ENCODE measurements around the gene OR7D4.

OR7D4 gene

GRCh38 chr19:9219489-9219888, at the start of gene OR7D4:
Gene OR7D4, minus strand, starts transcription at chr19:9219589. Its CDS starts 4,752 bp downstream, at chr19:9214837.
- Histone ChIP-seq H3K36me3 (ENCODE audit: control insufficient read depth in 2 of 2, insufficient read depth in 1 of 2, low read length in 2 of 2) (no peaks in the 10 kb centered on the region), H3K27ac (ENCODE audit: extremely low read depth, low read depth, low read length) (no peak within 1 kb of the TSS), H3K4me3 (ENCODE audit: low read depth, low read length) (no peak within 1 kb of the TSS), H3K9me3 (ENCODE audit: control insufficient read depth, insufficient read depth, low read depth, low read length) (no peaks in the 10 kb centered on the region), H3K4me1 (ENCODE audit: control insufficient read depth, insufficient read depth, low read length) (no peaks in the 10 kb centered on the region)
- TF ChIP-seq ZNF202 (tag by site-specific recombination; IDR thresholded peaks at IDR 0.05; ENCODE audit: borderline replicate concordance) = no peak
- TF ChIP-seq ZNF610 (tag by site-specific recombination; IDR thresholded peaks at IDR 0.05; ENCODE audit: borderline replicate concordance) = no peak
- no peak for TF ChIP-seq YY2 (tag by site-specific recombination; IDR thresholded peaks at IDR 0.05)
- CTCF ChIA-PET = no interaction called here
- POLR2A ChIA-PET = no interaction called here

DNA sequence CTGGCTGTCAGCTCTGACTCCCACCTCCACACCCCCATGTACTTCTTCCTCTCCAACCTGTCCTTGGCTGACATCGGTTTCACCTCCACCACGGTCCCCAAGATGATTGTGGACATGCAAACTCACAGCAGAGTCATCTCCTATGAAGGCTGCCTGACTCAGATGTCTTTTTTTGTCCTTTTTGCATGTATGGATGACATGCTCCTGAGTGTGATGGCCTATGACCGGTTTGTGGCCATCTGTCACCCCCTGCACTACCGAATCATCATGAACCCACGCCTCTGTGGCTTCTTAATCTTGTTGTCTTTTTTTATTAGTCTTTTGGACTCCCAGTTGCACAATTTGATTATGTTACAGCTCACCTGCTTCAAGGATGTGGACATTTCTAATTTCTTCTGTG, 31.8 kb upstream of the OR7D4 start:
- Histone ChIP-seq H3K4me1 (ENCODE audit: control insufficient read depth, insufficient read depth, low read length) (no peaks in the 10 kb centered on the region), H3K9me3 (ENCODE audit: control insufficient read depth, insufficient read depth, low read depth, low read length) (no peaks in the 10 kb centered on the region), H3K36me3 (ENCODE audit: control insufficient read depth in 2 of 2, insufficient read depth in 1 of 2, low read length in 2 of 2) (no peaks in the 10 kb centered on the region), H3K4me3 (ENCODE audit: low read depth, low read length) (no peak overlapping the region), H3K27ac (ENCODE audit: extremely low read depth, low read depth, low read length) (no peak overlapping the region)
- ChIA-PET CTCF (no interaction called here), POLR2A (no interaction called here)
- TF ChIP-seq ZBTB44 (tag by site-specific recombination; IDR thresholded peaks at IDR 0.05) (no peak), PBX3 (CRISPR knock-in tag; IDR thresholded peaks at IDR 0.05) (no peak), ZSCAN4 (tag by site-specific recombination; IDR thresholded peaks at IDR 0.05) (no peak), SCRT1 (tag by site-specific recombination; IDR thresholded peaks at IDR 0.05; ENCODE audit: borderline replicate concordance) (no peak), ZNF449 (tag by site-specific recombination; IDR thresholded peaks at IDR 0.05) (no peak), ZNF214 (tag by site-specific recombination; IDR thresholded peaks at IDR 0.05; ENCODE audit: borderline replicate concordance) (no peak), KLF10 (tag by site-specific recombination; IDR thresholded peaks at IDR 0.05) (no peak), FEZF1 (tag by site-specific recombination; IDR thresholded peaks at IDR 0.05) (no peak), GLI4 (tag by site-specific recombination; IDR thresholded peaks at IDR 0.05) (no peak), ZNF792 (tag by site-specific recombination; IDR thresholded peaks at IDR 0.05) (no peak), ZNF324 (tag by site-specific recombination; IDR thresholded peaks at IDR 0.05) (no peak), CTCF (tag by site-specific recombination; IDR thresholded peaks at IDR 0.05) (no peak), ZFP41 (tag by site-specific recombination; IDR thresholded peaks at IDR 0.05; ENCODE audit: borderline replicate concordance) (no peak)
- TF ChIP-seq, protein P1, sequence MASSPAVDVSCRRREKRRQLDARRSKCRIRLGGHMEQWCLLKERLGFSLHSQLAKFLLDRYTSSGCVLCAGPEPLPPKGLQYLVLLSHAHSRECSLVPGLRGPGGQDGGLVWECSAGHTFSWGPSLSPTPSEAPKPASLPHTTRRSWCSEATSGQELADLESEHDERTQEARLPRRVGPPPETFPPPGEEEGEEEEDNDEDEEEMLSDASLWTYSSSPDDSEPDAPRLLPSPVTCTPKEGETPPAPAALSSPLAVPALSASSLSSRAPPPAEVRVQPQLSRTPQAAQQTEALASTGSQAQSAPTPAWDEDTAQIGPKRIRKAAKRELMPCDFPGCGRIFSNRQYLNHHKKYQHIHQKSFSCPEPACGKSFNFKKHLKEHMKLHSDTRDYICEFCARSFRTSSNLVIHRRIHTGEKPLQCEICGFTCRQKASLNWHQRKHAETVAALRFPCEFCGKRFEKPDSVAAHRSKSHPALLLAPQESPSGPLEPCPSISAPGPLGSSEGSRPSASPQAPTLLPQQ (tag by site-specific recombination; IDR thresholded peaks at IDR 0.05) = no peak

Data from HEK293 (cell line).